OCI-LY7 (cell line): ENCODE data around the gene KCNN3.

Experiments
- EZH2phosphoT487 ChIP-seq: fragments of 200-600 bp; sonication (generic); IDR thresholded peaks from 2 replicates; pipeline ENCODE4 v1.6.1; 2018; ENCODE audit warnings: low read depth, borderline replicate concordance, mild to moderate bottlenecking, mixed run types, antibody characterized with exemption, low read length, moderate library complexity, mixed read lengths
- TF ChIP-seq, protein P1 (sequence below): fragments of 200-600 bp; sonication (generic); conservative IDR thresholded peaks from 2 replicates; pipeline ENCODE4 v1.5.1; 2014; ENCODE audit warnings: mild to moderate bottlenecking, antibody characterized with exemption, low read length, moderate library complexity, mixed read lengths

DNA sequence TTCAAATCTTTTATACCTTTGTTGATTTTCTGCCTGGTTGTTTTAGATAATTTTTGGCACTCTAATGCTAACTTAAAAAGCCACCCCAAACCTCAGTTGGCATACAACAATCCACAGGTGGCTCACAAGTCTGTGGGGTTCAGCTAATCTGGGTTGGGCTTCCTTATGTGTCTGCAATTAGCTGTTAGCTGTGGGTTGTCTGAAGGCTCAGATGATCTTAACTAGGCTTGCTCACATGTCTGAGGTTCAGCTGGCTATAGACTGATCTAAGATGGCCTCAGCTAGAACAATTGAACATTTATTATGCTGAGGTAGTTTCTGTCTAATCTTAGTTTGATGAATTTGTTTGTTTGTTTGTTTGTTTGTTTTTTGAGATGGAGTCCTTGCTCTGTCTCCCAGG is 217.2 kb downstream of the KCNN3 start:
- TF ChIP-seq, protein P1, sequence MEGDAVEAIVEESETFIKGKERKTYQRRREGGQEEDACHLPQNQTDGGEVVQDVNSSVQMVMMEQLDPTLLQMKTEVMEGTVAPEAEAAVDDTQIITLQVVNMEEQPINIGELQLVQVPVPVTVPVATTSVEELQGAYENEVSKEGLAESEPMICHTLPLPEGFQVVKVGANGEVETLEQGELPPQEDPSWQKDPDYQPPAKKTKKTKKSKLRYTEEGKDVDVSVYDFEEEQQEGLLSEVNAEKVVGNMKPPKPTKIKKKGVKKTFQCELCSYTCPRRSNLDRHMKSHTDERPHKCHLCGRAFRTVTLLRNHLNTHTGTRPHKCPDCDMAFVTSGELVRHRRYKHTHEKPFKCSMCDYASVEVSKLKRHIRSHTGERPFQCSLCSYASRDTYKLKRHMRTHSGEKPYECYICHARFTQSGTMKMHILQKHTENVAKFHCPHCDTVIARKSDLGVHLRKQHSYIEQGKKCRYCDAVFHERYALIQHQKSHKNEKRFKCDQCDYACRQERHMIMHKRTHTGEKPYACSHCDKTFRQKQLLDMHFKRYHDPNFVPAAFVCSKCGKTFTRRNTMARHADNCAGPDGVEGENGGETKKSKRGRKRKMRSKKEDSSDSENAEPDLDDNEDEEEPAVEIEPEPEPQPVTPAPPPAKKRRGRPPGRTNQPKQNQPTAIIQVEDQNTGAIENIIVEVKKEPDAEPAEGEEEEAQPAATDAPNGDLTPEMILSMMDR, result no peak
- TF ChIP-seq EZH2phosphoT487, result no peak
